LHCN-M2 (cell line): ENCODE measurements around the gene USP37. TPM values are rescaled to one million over a fixed set of nuclear protein-coding genes. Genes with fewer than 3 reads are reported as not detected.

Experiments
- DNase-seq: peaks from one replicate; pipeline ENCODE4 v3.0.0-alpha.2; 2012; ENCODE audit warnings: low read depth
- total RNA-seq: library from RNA; depleted of rRNA; stranded (reverse); fragments of >200 nt; gene quantifications from 2 replicates; pipeline ENCODE4 v1.2.3, GENCODE V29; 2014; rRNA removed

USP37 gene
- total RNA-seq, 1 experiment from 2014 or later: 11.9 TPM

- DNase-seq: no peak
Measured at GRCh38 chr2:218402911-218403411, 165.2 kb downstream of the USP37 start.

GRCh38 chr2:218402491-218402901 lies 165.7 kb downstream of the USP37 start:
- DNase-seq: no peak

- DNase-seq: no peak
Measured at GRCh38 chr2:218401890-218402289, 166.3 kb downstream of the USP37 start.

GRCh38 chr2:218400930-218401881 lies 166.9 kb downstream of the USP37 start:
- DNase-seq: no peak

Other genes with a start within 250 kb of the USP37 start
- not detected in 2 replicates for gene CATIP, start 211.5 kb downstream of the USP37 start, total RNA-seq
- 0.11 and 0.13 TPM in 2 replicates for gene SLC11A1, start 186.1 kb downstream of the USP37 start, total RNA-seq
- gene CTDSP1, start 168.5 kb downstream of the USP37 start, total RNA-seq: 69.7 and 74.1 TPM in 2 replicates
- gene VIL1, start 149.2 kb downstream of the USP37 start, total RNA-seq: not detected in 2 replicates
- gene CNOT9, start 488 bp upstream of the USP37 start, total RNA-seq: 64.6 and 82.1 TPM in 2 replicates
- 6.6 and 9.5 TPM in 2 replicates for gene PLCD4, start 39.5 kb upstream of the USP37 start, total RNA-seq
- 15.0 and 15.8 TPM in 2 replicates for gene ZNF142, start 91.3 kb upstream of the USP37 start, total RNA-seq
- 38.3 and 50.6 TPM in 2 replicates for gene BCS1L, start 91.3 kb upstream of the USP37 start, total RNA-seq
- gene RNF25, start 103.7 kb upstream of the USP37 start, total RNA-seq: 38.1 and 40.5 TPM in 2 replicates
- gene STK36, start 103.7 kb upstream of the USP37 start, total RNA-seq: 20.3 and 25.8 TPM in 2 replicates
- gene TTLL4, start 142.5 kb upstream of the USP37 start, total RNA-seq: 10.1 and 12.1 TPM in 2 replicates
- 6.1 TPM in 2 replicates for gene CYP27A1, start 213.8 kb upstream of the USP37 start, total RNA-seq